Loucy (cell line): ENCODE results near the gene ARHGDIG.
A peak's percentile ranks its signal among the peaks of the same experiment; 100 is the strongest.

Experiments
- H2AFZ ChIP-seq: fragments of 200-600 bp; sonication (generic); 2 replicates; pipeline ENCODE4 v1.6.0; 2016; ENCODE audit warnings: antibody characterized with exemption, mild to moderate bottlenecking, low read length, moderate library complexity
- H3F3A ChIP-seq: fragments of 200-600 bp; 2 replicates; pipeline ENCODE4 v1.6.0; 2016; ENCODE audit warnings: antibody characterized with exemption, low read depth, mild to moderate bottlenecking
- H3K27me3 ChIP-seq: fragments of 200-600 bp; sonication (generic); 2 replicates; pipeline ENCODE4 v1.6.1; 2014; ENCODE audit warnings: low read length, mild to moderate bottlenecking; ENCODE audit not compliant: insufficient read depth, poor library complexity, severe bottlenecking
- H3K36me3 ChIP-seq: fragments of 200-600 bp; sonication (generic); 2 replicates; pipeline ENCODE4 v1.6.1; 2016; ENCODE audit warnings: low read length; ENCODE audit not compliant: insufficient read depth
- H3K4me1 ChIP-seq: fragments of 200-600 bp; sonication (generic); 2 replicates; pipeline ENCODE4 v1.5.1; 2014; ENCODE audit warnings: low read length, mild to moderate bottlenecking; ENCODE audit not compliant: insufficient read depth, poor library complexity, severe bottlenecking
- H3K4me2 ChIP-seq: fragments of 200-600 bp; sonication (generic); 2 replicates; pipeline ENCODE4 v1.6.0; 2014; ENCODE audit warnings: antibody characterized with exemption, low read length, low read depth, mild to moderate bottlenecking; ENCODE audit not compliant: poor library complexity, severe bottlenecking
- H3K4me3 ChIP-seq: fragments of 200-600 bp; sonication (generic); 2 replicates; pipeline ENCODE4 v1.5.1; 2014; ENCODE audit warnings: low read length, mild to moderate bottlenecking, mixed read lengths; ENCODE audit not compliant: poor library complexity, severe bottlenecking
- H3K79me2 ChIP-seq: fragments of 200-600 bp; sonication (generic); 2 replicates; pipeline ENCODE4 v1.6.1; 2014; ENCODE audit warnings: low read length; ENCODE audit not compliant: insufficient read depth
- H3K9ac ChIP-seq: fragments of 200-600 bp; sonication (generic); 2 replicates; pipeline ENCODE4 v1.6.0; 2014; ENCODE audit warnings: mild to moderate bottlenecking, low read depth, low read length, moderate library complexity; ENCODE audit not compliant: poor library complexity, severe bottlenecking
- H3K9me2 ChIP-seq: fragments of 200-600 bp; sonication (generic); replicated peaks from 2 replicates; pipeline ENCODE4 v1.6.1; 2016; ENCODE audit warnings: low read depth, low read length, mixed read lengths
- H3K9me3 ChIP-seq: fragments of 200-600 bp; sonication (generic); 2 replicates; pipeline ENCODE4 v1.6.1; 2014; ENCODE audit warnings: mild to moderate bottlenecking, antibody characterized with exemption, low read length, low read depth; ENCODE audit not compliant: insufficient read depth
- H4K20me1 ChIP-seq: fragments of 200-600 bp; sonication (generic); 2 replicates; pipeline ENCODE4 v1.6.0; 2014; ENCODE audit warnings: antibody characterized with exemption, low read length, mild to moderate bottlenecking; ENCODE audit not compliant: insufficient read depth, poor library complexity, severe bottlenecking
- CTCF ChIP-seq: fragments of 200-600 bp; sonication (generic); conservative IDR thresholded peaks from 2 replicates; pipeline ENCODE4 v1.5.1; 2014; ENCODE audit warnings: mild to moderate bottlenecking, antibody characterized with exemption, low read length
- EZH2phosphoT487 ChIP-seq: fragments of 200-600 bp; IDR thresholded peaks from 2 replicates; pipeline ENCODE4 v1.6.1; 2018; ENCODE audit warnings: antibody characterized with exemption, mild to moderate bottlenecking, moderate library complexity, borderline replicate concordance

The ARHGDIG gene

GRCh38 chr16:276426-277077 lies 3.8 kb upstream of the ARHGDIG start:
- no peaks in the 10 kb centered on the region for H3K9me2 ChIP-seq
- no peaks in the 10 kb centered on the region for H4K20me1 ChIP-seq
- no peaks in the 10 kb centered on the region for H3K79me2 ChIP-seq
- H2AFZ ChIP-seq: no peak overlapping the region
- H3K27me3 ChIP-seq: no peaks in the 10 kb centered on the region
- H3K4me3 ChIP-seq: no peak overlapping the region
- peaks cover 8% of the 10 kb centered on the region for H3K4me1 ChIP-seq
- TF ChIP-seq EZH2phosphoT487: no peak
- TF ChIP-seq CTCF: no peak
- no peak overlapping the region for H3K9ac ChIP-seq
- no peaks in the 10 kb centered on the region for H3K36me3 ChIP-seq
- H3K4me2 ChIP-seq: no peak overlapping the region
- H3F3A ChIP-seq: no peaks in the 10 kb centered on the region; the same call in 1 of the 2 replicates
- H3K9me3 ChIP-seq: no peaks in the 10 kb centered on the region

- H3K9me3 ChIP-seq: no peaks in the 10 kb centered on the region
- H3F3A ChIP-seq: no peaks in the 10 kb centered on the region; the same call in 1 of the 2 replicates
- TF ChIP-seq EZH2phosphoT487: no peak
- no peak for TF ChIP-seq CTCF
- no peaks in the 10 kb centered on the region for H4K20me1 ChIP-seq
- H3K4me1 ChIP-seq: peaks cover 8% of the 10 kb centered on the region
- peak overlapping the region; percentile 73 for H3K4me2 ChIP-seq
- H3K27me3 ChIP-seq: no peaks in the 10 kb centered on the region
- H3K9ac ChIP-seq: peak overlapping the region; percentile 58
- no peaks in the 10 kb centered on the region for H3K36me3 ChIP-seq
- H3K4me3 ChIP-seq: peak overlapping the region; percentile 43
- no peaks in the 10 kb centered on the region for H3K9me2 ChIP-seq
- no peak overlapping the region for H2AFZ ChIP-seq
- H3K79me2 ChIP-seq: no peaks in the 10 kb centered on the region
Measured at GRCh38 chr16:278863-279366, 1.5 kb upstream of the ARHGDIG start.

GRCh38 chr16:279531-279930 lies 860 bp upstream of the ARHGDIG start:
- Histone ChIP-seq H2AFZ (no peak overlapping the region), H3K9ac (peak overlapping the region; percentile 58), H4K20me1 (no peaks in the 10 kb centered on the region), H3K27me3 (no peaks in the 10 kb centered on the region), H3K9me3 (no peaks in the 10 kb centered on the region), H3K4me1 (peaks cover 8% of the 10 kb centered on the region), H3K9me2 (no peaks in the 10 kb centered on the region), H3K79me2 (no peaks in the 10 kb centered on the region), H3K4me2 (peak overlapping the region; percentile 73), H3K4me3 (peak overlapping the region; percentile 43), H3K36me3 (no peaks in the 10 kb centered on the region), H3F3A (no peaks in the 10 kb centered on the region; the same call in 1 of the 2 replicates)
- TF ChIP-seq EZH2phosphoT487: no peak
- TF ChIP-seq CTCF: no peak
